Measurements from ENCODE around the gene CADM1.
A peak's percentile ranks its signal among the peaks of the same experiment; 100 is the strongest.

CADM1 gene

GRCh38 chr11:115255006-115255762 lies 249.0 kb downstream of the CADM1 start:
- DNase-seq (ENCODE audit: low read depth in 1 of 2, low spot score in 1 of 2): no peak

- no peak for DNase-seq (ENCODE audit: low read depth in 1 of 2, low spot score in 1 of 2)
Measured at GRCh38 chr11:115251126-115251525, 253.1 kb downstream of the CADM1 start.

DNA sequence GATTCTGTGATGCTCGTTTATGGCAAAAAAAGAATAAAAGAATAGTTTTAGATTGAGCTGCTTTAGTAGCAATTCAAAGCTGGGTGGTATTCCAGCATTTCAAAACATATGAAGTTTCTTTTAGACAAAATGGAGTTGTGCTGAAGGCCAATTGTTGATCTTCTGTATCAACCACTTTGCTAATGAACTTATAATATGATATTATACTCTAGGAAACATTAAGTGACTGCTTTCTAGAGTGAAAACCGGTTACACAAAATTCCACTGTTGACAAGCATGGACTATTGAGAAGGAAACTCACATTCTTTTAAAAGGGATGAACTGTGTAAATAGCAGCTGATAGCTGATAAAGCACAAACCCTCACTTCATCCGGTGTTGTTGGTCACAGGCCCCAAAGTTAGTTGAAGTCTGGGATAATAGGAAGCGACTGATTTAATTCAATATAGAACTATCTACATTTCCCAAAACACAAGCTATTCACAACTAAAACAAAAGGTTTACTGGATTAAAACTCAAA lies 255.1 kb downstream of the CADM1 start:
- no peak for DNase-seq (ENCODE audit: low read depth in 1 of 2, low spot score in 1 of 2)

- DNase-seq (ENCODE audit: low read depth in 1 of 2, low spot score in 1 of 2): no peak
Measured at GRCh38 chr11:115247953-115248352, 256.3 kb downstream of the CADM1 start.

DNA sequence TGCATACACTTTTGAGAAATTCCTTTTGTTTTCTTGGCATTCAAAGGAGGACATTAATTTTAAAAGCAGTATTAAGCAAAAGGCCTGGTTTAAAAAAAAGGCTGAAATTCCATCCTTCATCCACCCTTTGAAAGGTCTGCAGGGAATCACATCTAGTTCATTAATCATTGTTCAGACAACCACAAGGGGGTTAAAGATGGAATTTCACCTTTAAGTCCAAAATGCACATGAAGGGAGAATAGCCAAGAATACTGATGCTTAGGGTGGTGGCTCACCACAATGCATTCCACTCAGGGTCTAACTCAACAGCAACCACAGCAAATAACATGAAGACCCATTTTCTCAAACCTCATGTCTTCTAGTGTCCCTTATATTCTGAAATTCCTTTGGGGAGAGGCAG lies 256.9 kb downstream of the CADM1 start:
- DNase-seq (ENCODE audit: low read depth in 1 of 2, low spot score in 1 of 2): no peak

GRCh38 chr11:115244758-115245157 lies 259.5 kb downstream of the CADM1 start:
- no peak for DNase-seq (ENCODE audit: low read depth in 1 of 2, low spot score in 1 of 2)

GRCh38 chr11:115244296-115244695 lies 259.9 kb downstream of the CADM1 start:
- DNase-seq (ENCODE audit: low read depth in 1 of 2, low spot score in 1 of 2): no peak

DNA sequence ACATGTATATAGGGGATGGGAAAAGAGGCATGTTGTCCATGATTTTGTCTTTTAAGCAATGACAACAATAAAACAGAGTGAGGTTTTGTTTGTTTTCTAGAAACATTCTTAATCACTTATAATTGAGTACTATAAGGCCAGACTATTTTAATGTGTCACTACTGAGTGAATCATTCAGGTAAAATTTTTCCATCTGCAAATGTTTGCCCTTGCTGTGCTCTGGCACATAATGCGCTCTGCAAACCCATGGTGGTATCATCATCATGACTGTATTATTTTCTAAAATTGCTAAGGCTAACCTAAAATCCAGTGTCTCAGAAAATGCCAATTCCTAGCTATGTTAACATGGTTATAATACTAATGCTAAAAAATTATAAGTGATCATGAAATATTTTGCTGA lies 261.2 kb downstream of the CADM1 start:
- DNase-seq (ENCODE audit: low read depth in 1 of 2, low spot score in 1 of 2): no peak

DNA sequence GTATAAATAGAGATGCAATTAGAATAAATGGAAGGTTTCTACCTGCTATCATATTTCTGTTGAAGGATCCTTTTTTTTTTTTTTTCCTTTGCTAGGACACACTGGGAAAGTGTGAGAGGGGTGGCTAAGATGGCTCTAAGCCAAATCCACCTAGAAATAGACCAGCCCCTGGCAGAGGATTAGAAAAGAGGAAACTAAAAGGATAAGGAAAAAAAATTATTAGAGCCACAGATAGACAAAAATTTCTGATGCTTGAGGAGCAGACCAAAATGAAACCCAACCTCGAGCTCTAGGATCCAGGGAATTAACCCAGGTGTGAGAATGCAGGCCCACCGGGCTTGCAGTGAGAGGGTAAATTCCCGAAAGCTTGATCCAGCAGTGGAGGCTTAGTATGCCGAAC lies 262.3 kb downstream of the CADM1 start:
- no peak for DNase-seq (ENCODE audit: low read depth in 1 of 2, low spot score in 1 of 2)

- no peak for DNase-seq (ENCODE audit: low read depth in 1 of 2, low spot score in 1 of 2)
Measured at GRCh38 chr11:115238791-115239190, 265.4 kb downstream of the CADM1 start.

GRCh38 chr11:115238086-115238485 lies 266.1 kb downstream of the CADM1 start:
- no peak for DNase-seq (ENCODE audit: low read depth in 1 of 2, low spot score in 1 of 2)

GRCh38 chr11:115237578-115237977 lies 266.6 kb downstream of the CADM1 start:
- DNase-seq (ENCODE audit: low read depth in 1 of 2, low spot score in 1 of 2): no peak

DNA sequence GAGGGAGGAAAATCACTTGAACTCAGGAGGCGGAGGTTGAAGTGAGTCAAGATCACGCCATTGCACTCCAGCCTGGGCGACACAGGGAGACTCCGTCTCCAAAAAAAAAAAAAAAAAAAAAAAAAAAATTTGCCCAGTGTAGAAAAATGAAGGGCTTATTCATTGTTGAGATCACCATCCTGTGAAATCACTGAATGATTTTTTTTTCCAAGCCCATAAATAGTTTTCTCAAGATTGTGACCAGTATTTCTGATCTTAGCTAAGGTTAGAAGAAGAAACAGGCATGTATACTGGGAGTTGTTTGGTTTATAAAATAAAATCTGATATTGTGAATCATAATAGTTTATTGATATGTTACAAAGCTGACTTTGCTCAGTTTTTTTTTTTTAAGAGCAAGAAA lies 269.4 kb downstream of the CADM1 start:
- DNase-seq (ENCODE audit: low read depth in 1 of 2, low spot score in 1 of 2): no peak

DNA sequence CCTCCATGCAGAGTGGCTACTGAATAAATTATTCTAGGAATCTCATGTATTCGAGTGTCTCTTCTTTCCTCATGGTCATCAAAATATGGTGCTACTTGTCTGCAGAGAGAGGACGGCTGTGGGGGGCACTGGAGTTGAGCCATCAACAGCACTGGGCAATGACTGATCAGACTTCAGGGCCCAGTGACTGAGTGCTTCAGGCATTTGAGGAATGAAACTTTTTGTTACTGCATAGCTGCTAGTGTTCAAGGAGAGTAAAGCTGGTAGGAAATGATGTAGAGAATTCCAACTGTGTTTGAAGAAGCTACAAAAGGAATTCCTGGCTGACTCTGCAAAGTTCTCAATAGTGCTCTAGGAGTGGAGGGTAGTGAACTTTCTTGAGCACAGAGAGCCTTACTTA lies 277.7 kb downstream of the CADM1 start:
- no peak for DNase-seq (ENCODE audit: low read depth in 1 of 2, low spot score in 1 of 2)

GRCh38 chr11:115224551-115224950 lies 279.7 kb downstream of the CADM1 start:
- DNase-seq (ENCODE audit: low read depth in 1 of 2, low spot score in 1 of 2): no peak

DNA sequence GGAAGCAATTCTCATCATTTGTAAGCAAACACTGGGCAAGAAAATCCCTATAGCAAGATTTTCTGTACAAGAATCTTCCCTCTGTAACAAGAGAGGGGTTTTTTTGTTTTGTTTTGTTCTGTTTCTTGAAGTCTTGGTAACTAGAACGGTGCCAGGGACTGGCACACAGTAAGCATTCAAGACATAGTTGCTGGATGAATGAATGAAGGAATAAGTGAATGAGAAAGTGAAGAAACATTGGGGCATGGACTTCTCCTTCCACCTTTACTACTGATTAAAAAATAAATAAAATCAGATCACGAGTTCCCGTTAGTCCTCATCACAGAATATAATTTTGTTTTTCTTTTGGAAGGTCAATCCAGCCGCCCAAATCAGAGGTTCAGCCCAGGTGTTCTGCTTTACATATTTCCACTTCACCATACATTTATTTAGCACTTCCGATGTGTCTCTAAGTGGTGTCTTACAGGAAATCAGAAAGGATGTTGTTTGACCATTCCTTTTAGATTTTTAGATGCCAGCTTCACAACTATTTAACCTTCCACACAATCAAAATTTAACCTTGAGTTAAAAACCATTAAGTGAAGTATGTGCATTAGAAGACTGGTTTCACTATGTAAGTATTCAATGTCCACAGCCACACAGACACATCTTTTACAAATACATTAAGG lies 281.2 kb downstream of the CADM1 start:
- no peak for DNase-seq (ENCODE audit: low read depth in 1 of 2, low spot score in 1 of 2)

DNA sequence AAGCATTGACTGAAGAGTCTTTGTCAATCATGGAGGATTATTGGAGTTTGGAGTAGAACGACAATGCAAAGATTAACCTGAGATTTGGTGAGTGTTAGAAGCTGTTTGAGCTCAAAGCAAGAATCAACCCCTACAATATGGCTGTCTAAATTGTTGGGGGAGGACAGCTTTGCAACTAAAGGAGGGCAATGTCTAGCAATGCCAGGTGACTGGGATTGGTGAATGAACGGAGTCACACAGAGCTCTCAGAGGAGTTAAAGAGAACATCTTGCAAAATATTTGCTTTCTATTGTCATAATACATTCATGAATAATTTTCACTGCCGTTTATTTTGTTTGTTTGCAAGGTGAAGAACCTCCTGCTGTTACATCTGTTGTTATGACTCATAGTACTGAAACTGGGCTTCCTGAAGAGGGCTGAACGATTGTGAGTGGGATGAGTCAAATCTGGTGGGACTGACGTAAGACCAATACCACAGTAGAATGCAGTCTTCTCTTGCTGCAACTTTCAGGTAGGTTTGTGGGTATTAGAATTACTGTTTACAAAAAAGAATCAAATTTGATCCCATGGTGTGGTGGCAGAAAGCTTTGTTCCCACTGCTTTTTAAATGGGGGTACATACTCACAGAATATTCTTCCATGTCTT lies 281.9 kb downstream of the CADM1 start:
- peak in 1 of 2 donors; percentile 11 for DNase-seq (ENCODE audit: low read depth in 1 of 2, low spot score in 1 of 2)

- no peak for DNase-seq (ENCODE audit: low read depth in 1 of 2, low spot score in 1 of 2)
Measured at GRCh38 chr11:115221461-115222069, 282.6 kb downstream of the CADM1 start.

DNA sequence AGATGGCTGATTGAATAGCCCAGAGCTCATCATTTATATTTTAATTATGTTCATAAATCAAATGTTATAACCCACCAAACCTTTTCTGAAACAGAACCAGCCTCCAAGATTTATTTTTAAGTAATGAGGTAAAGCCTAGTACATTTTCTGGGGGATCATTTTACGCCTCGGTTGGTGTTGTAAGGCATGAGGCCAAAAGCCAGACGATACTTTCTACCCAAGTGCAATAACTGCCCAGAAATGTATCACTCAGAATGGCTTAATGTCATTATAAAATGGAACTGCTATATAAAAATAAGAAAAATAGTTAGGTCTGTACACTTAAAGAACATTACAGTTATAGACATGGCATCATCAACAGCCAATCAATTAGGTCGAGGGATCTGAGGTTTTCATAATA lies 283.3 kb downstream of the CADM1 start:
- no peak for DNase-seq (ENCODE audit: low read depth in 1 of 2, low spot score in 1 of 2)

DNA sequence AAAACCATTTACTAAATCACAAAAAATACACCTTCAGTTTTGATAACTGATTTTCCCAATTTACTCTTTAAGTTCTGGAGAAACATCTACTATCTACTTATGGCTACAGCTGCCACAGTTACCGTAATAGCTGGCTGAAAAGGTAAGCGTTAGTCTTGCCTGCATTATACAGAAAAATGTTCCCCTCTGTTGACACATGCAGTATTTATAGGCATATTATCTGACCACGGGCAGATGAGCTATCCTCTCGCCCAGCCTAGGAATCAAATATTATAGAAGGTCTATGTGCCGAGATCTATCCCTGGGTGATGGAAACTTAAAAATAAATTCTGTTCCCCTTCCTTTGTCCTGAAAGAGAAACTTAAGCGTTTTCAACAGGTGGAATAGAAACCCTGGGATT lies 283.8 kb downstream of the CADM1 start:
- DNase-seq (ENCODE audit: low read depth in 1 of 2, low spot score in 1 of 2): no peak

DNA sequence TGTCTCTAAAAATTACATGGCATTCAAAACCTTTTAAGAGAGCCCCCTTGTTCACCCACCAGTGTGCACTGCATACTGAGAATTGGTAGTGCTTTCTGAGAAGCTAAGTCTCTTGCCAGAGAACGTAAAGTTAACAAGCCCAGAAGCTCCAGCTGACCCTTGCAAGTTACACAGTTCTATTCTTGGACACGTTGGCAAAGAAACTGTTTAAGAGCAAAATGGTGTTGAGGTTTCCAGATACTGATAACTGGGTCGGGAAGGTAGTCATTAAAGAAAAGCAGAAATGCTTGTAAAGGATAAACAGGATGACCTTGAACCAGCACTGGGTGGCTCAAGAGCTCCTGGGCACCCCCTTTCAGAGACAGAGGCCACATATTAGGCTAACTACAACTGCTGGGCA lies 284.8 kb downstream of the CADM1 start:
- no peak for DNase-seq (ENCODE audit: low read depth in 1 of 2, low spot score in 1 of 2)

All from activated CD4-positive, alpha-beta T cell treated with anti-CD3 and anti-CD28 coated beads, Interleukin-2, amount 50 U/mL, for 24 hours (primary cell).